Activated CD4-positive, alpha-beta T cell treated with anti-CD3 and anti-CD28 coated beads, Interleukin-2, amount 10 ng/mL, durations not matched to agents 24 days and 14 days (primary cell): ENCODE measurements around the gene CELSR3. TPM values are rescaled to one million over a fixed set of nuclear protein-coding genes. Genes with fewer than 3 reads are reported as not detected.

Experiments used
- DNase-seq: peaks from one replicate; pipeline ENCODE4 v3.0.0; 2022
- H3K27ac Mint-ChIP-seq: one replicate; pipeline ENCODE4 v1.8.0; 2022; ENCODE audit warnings: mild to moderate bottlenecking, mixed read lengths
- H3K27me3 Mint-ChIP-seq: one replicate; pipeline ENCODE4 v1.8.0; 2022; ENCODE audit warnings: mixed read lengths
- H3K36me3 Mint-ChIP-seq: one replicate; pipeline ENCODE4 v1.8.0; 2022; ENCODE audit warnings: low read depth, mild to moderate bottlenecking, mixed read lengths
- H3K4me1 Mint-ChIP-seq: one replicate; pipeline ENCODE4 v1.8.0; 2021; ENCODE audit warnings: mixed read lengths
- H3K4me3 Mint-ChIP-seq: one replicate; pipeline ENCODE4 v1.8.0; 2022; ENCODE audit warnings: mild to moderate bottlenecking, moderate library complexity, mixed read lengths
- H3K9me3 Mint-ChIP-seq: one replicate; pipeline ENCODE4 v1.8.0; 2021; ENCODE audit warnings: mixed read lengths
- intact Hi-C: fragments of 100-400 bp; cut with micrococcal nuclease; formaldehyde crosslinking; loops from one replicate; pipeline ENCODE4 v1.15.1; 2023
- total RNA-seq: library from RNA; stranded (reverse); gene quantifications from 2 replicates; pipeline ENCODE4 v1.2.3, GENCODE V29; 2022

The CELSR3 gene
- total RNA-seq, 1 donor from 2014 or later: 14.5 TPM

- Mint-ChIP-seq H3K9me3 (no peaks in the 10 kb centered on the region), H3K4me3 (no peak overlapping the region), H3K36me3 (peaks cover 44% of the 10 kb centered on the region), H3K27ac (no peak overlapping the region), H3K4me1 (peaks cover 5% of the 10 kb centered on the region), H3K27me3 (no peaks in the 10 kb centered on the region)
- no peak for DNase-seq
- intact Hi-C loops: no loop called here
These were observed 32.1 kb upstream of the CELSR3 start for GRCh38 chr3:48694610-48695392.

- H3K27me3 Mint-ChIP-seq: no peaks in the 10 kb centered on the region
- H3K36me3 Mint-ChIP-seq: peaks cover 41% of the 10 kb centered on the region
- no peak for DNase-seq
- intact Hi-C loops: no loop called here
- peaks cover 5% of the 10 kb centered on the region for H3K4me1 Mint-ChIP-seq
- no peak overlapping the region for H3K4me3 Mint-ChIP-seq
- no peaks in the 10 kb centered on the region for H3K9me3 Mint-ChIP-seq
- no peak overlapping the region for H3K27ac Mint-ChIP-seq
These were observed 31.1 kb upstream of the CELSR3 start for GRCh38 chr3:48693826-48694225.

- no peaks in the 10 kb centered on the region for H3K9me3 Mint-ChIP-seq
- no peak overlapping the region for H3K4me3 Mint-ChIP-seq
- H3K36me3 Mint-ChIP-seq: peaks cover 50% of the 10 kb centered on the region
- intact Hi-C loops: no loop called here
- no peak for DNase-seq
- no peaks in the 10 kb centered on the region for H3K27me3 Mint-ChIP-seq
- H3K27ac Mint-ChIP-seq: no peak overlapping the region
- H3K4me1 Mint-ChIP-seq: peaks cover 5% of the 10 kb centered on the region
These were observed 29.9 kb upstream of the CELSR3 start for GRCh38 chr3:48692551-48692950.

GRCh38 chr3:48690846-48691458 is 28.3 kb upstream of the CELSR3 start:
- Mint-ChIP-seq H3K4me3 (no peak overlapping the region), H3K27ac (no peak overlapping the region), H3K27me3 (no peaks in the 10 kb centered on the region)

GRCh38 chr3:48689384-48689783 is 26.7 kb upstream of the CELSR3 start:
- Mint-ChIP-seq H3K9me3 (no peaks in the 10 kb centered on the region), H3K27ac (no peak overlapping the region), H3K27me3 (no peaks in the 10 kb centered on the region), H3K36me3 (peaks cover 41% of the 10 kb centered on the region), H3K4me3 (no peak overlapping the region), H3K4me1 (peaks cover 15% of the 10 kb centered on the region)
- intact Hi-C loops: no loop called here
- DNase-seq: no peak

More at GRCh38 chr3:48690846-48691458, 28.3 kb upstream of the CELSR3 start:
- Mint-ChIP-seq H3K4me1 (peaks cover 9% of the 10 kb centered on the region), H3K9me3 (no peaks in the 10 kb centered on the region), H3K36me3 (peaks cover 49% of the 10 kb centered on the region)
- DNase-seq: no peak
- intact Hi-C loops: no loop called here

GRCh38 chr3:48688737-48689075 is 26.0 kb upstream of the CELSR3 start:
- H3K27ac Mint-ChIP-seq: no peak overlapping the region
- no peak for DNase-seq
- peaks cover 43% of the 10 kb centered on the region for H3K36me3 Mint-ChIP-seq
- no peaks in the 10 kb centered on the region for H3K27me3 Mint-ChIP-seq
- intact Hi-C loops: no loop called here
- H3K9me3 Mint-ChIP-seq: no peaks in the 10 kb centered on the region
- H3K4me3 Mint-ChIP-seq: no peak overlapping the region
- peaks cover 19% of the 10 kb centered on the region for H3K4me1 Mint-ChIP-seq

- peaks cover 42% of the 10 kb centered on the region for H3K36me3 Mint-ChIP-seq
- intact Hi-C loops: no loop called here
- no peak overlapping the region for H3K4me3 Mint-ChIP-seq
- H3K27ac Mint-ChIP-seq: no peak overlapping the region
- H3K9me3 Mint-ChIP-seq: no peaks in the 10 kb centered on the region
- H3K27me3 Mint-ChIP-seq: no peaks in the 10 kb centered on the region
- peaks cover 21% of the 10 kb centered on the region for H3K4me1 Mint-ChIP-seq
- DNase-seq: no peak
These were observed 25.5 kb upstream of the CELSR3 start for GRCh38 chr3:48688032-48688736.

GRCh38 chr3:48687220-48687678 is 24.6 kb upstream of the CELSR3 start:
- Mint-ChIP-seq H3K36me3 (peaks cover 40% of the 10 kb centered on the region), H3K27ac (no peak overlapping the region), H3K4me1 (peaks cover 21% of the 10 kb centered on the region), H3K9me3 (no peaks in the 10 kb centered on the region), H3K27me3 (no peaks in the 10 kb centered on the region), H3K4me3 (no peak overlapping the region)
- intact Hi-C loops: no loop called here
- no peak for DNase-seq

- Mint-ChIP-seq H3K4me3 (peak overlapping the region; percentile 94), H3K36me3 (peaks cover 42% of the 10 kb centered on the region), H3K27me3 (no peaks in the 10 kb centered on the region), H3K27ac (peak overlapping the region; percentile 78), H3K9me3 (no peaks in the 10 kb centered on the region), H3K4me1 (peaks cover 21% of the 10 kb centered on the region)
- intact Hi-C loops: no loop called here
- no peak for DNase-seq
These were observed 24.0 kb upstream of the CELSR3 start for GRCh38 chr3:48686538-48687219.

GRCh38 chr3:48685603-48686511 is 23.2 kb upstream of the CELSR3 start, which contains the start of gene NCKIPSD:
Gene NCKIPSD, minus strand, starts transcription at chr3:48685915. Its CDS starts 108 bp downstream, at chr3:48685807.
- Mint-ChIP-seq H3K9me3 (no peaks in the 10 kb centered on the region), H3K27me3 (no peaks in the 10 kb centered on the region), H3K36me3 (peaks cover 43% of the 10 kb centered on the region), H3K4me1 (peaks cover 23% of the 10 kb centered on the region), H3K27ac (peak within 1 kb of the TSS; percentile 93), H3K4me3 (peak within 1 kb of the TSS; percentile 94)
- intact Hi-C loops: no loop called here
- DNase-seq: peak; percentile 96

- H3K36me3 Mint-ChIP-seq: peaks cover 48% of the 10 kb centered on the region
- peak overlapping the region; percentile 85 for H3K27ac Mint-ChIP-seq
- H3K4me1 Mint-ChIP-seq: peaks cover 29% of the 10 kb centered on the region
- no peak for DNase-seq
- peak overlapping the region; percentile 94 for H3K4me3 Mint-ChIP-seq
- no peaks in the 10 kb centered on the region for H3K9me3 Mint-ChIP-seq
- intact Hi-C loops: no loop called here
- H3K27me3 Mint-ChIP-seq: no peaks in the 10 kb centered on the region
These were observed 22.6 kb upstream of the CELSR3 start for GRCh38 chr3:48685293-48685602.

GRCh38 chr3:48684480-48685143 is 21.9 kb upstream of the CELSR3 start:
- peak overlapping the region; percentile 93 for H3K27ac Mint-ChIP-seq
- H3K36me3 Mint-ChIP-seq: peaks cover 49% of the 10 kb centered on the region
- peak; percentile 68 for DNase-seq
- peak overlapping the region; percentile 94 for H3K4me3 Mint-ChIP-seq
- H3K27me3 Mint-ChIP-seq: no peaks in the 10 kb centered on the region
- no peaks in the 10 kb centered on the region for H3K9me3 Mint-ChIP-seq
- H3K4me1 Mint-ChIP-seq: peaks cover 29% of the 10 kb centered on the region
- intact Hi-C loops: no loop called here

- no peak for DNase-seq
- H3K4me3 Mint-ChIP-seq: peak overlapping the region; percentile 94
- peak overlapping the region; percentile 36 for H3K27ac Mint-ChIP-seq
- intact Hi-C loops: no loop called here
- H3K9me3 Mint-ChIP-seq: no peaks in the 10 kb centered on the region
- peaks cover 29% of the 10 kb centered on the region for H3K4me1 Mint-ChIP-seq
- peaks cover 50% of the 10 kb centered on the region for H3K36me3 Mint-ChIP-seq
- H3K27me3 Mint-ChIP-seq: no peaks in the 10 kb centered on the region
These were observed 21.3 kb upstream of the CELSR3 start for GRCh38 chr3:48684054-48684349.
